ENCODE measurements around the gene GGN. TPM values are rescaled to one million over a fixed set of nuclear protein-coding genes. Genes with fewer than 3 reads are reported as not detected.

GGN gene
- total RNA-seq, 1 experiment from 2014 or later, result 1.4 TPM

DNA sequence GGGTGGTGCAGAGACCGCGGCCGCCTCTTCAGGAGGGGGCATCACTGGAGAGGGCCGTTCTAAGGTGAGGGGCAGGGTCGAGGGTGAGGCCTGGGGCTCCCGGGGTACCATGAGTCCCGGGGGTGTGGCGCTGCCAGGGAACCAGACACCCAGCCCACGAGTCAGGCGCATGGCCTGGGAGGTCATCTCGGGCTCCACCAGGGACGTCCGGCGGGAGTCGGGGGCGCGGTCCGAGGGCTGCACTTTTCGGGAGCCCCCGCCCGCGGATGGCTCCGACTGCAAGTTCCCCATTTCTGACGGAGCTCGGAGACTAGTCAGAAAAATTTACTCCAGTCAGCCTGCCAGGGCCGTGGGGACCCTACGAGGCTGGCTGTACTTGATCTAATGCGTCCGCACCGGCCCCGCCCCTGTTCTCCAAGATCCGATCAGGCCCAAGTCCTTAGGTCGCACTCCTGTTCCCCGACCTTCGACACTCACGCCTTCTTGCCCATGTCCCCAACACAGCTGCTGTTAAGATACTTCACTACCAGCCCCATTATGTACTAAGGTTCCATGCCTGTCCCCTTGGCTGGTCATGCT, 774 bp downstream of the GGN start:
- Mint-ChIP-seq H3K27me3 (ENCODE audit: insufficient read depth, unreplicated experiment) (no peaks in the 10 kb centered on the region), H3K4me1 (ENCODE audit: insufficient read depth, unreplicated experiment) (peaks cover 16% of the 10 kb centered on the region), H3K9me3 (ENCODE audit: unreplicated experiment) (no peaks in the 10 kb centered on the region), H3K27ac (ENCODE audit: low read depth, unreplicated experiment) (no peak overlapping the region), H3K4me3 (ENCODE audit: unreplicated experiment) (peak overlapping the region; percentile 86), H3K36me3 (ENCODE audit: insufficient read depth, unreplicated experiment) (peaks cover 26% of the 10 kb centered on the region)
- BruUV-seq (replicated peaks), result no TSS peak
- intact Hi-C loops (cut with micrococcal nuclease), result loop anchor here (1.0 kb wide), 1 partner anchor 12 kb away; no protein-coding TSS in a partner anchor
- ChIA-PET CTCF (interaction anchor here (1.6 kb wide), 1 partner anchor 153 kb away, joined by 5 read pairs; no protein-coding TSS in a partner anchor), POLR2A (interaction anchor here (1.2 to 4.0 kb wide), 6 partner anchors 9 to 1004 kb away, joined by 3 to 46 read pairs (median 4); partner anchors contain the start of genes C19orf33, FAM98C, MED29 and MRPS12)
- DNase-seq (ENCODE audit: unreplicated experiment), result no peak
- TF ChIP-seq, protein P1, sequence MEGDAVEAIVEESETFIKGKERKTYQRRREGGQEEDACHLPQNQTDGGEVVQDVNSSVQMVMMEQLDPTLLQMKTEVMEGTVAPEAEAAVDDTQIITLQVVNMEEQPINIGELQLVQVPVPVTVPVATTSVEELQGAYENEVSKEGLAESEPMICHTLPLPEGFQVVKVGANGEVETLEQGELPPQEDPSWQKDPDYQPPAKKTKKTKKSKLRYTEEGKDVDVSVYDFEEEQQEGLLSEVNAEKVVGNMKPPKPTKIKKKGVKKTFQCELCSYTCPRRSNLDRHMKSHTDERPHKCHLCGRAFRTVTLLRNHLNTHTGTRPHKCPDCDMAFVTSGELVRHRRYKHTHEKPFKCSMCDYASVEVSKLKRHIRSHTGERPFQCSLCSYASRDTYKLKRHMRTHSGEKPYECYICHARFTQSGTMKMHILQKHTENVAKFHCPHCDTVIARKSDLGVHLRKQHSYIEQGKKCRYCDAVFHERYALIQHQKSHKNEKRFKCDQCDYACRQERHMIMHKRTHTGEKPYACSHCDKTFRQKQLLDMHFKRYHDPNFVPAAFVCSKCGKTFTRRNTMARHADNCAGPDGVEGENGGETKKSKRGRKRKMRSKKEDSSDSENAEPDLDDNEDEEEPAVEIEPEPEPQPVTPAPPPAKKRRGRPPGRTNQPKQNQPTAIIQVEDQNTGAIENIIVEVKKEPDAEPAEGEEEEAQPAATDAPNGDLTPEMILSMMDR (IDR thresholded peaks at IDR 0.05; ENCODE audit: unreplicated experiment), result no peak

DNA sequence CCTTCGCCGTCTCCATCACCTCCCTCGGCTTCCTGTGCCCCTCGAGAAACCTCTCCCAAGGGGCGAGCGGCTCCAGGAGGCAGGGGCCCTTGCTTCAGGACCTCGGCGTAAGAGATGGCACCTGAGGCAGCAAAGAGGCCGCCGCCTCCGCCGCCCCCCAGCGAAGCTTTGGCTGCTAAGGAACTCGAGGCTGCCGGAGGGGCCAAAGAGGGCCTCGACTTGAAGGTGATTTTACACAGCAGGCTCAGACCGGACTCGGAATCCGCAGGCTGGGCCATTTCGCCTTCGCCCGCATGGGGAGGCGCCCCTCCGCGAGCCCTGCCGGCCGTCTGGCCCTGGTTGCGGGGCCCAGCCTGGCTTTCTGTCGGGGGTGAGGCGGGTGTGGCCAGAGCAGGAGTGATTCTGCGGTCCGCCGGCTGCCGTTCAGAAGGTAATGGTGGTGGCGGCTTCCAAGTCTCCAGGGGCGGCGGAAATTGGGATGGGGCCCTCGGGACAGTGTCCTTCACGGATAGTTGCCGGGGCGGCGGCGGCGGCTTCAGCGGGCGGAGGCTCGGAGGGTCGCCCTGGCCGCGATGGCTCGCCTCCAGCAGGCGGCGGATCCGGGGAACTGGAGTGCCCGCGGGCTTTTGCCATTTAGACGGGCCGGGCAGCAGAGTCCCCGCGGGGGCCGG, 1.4 kb downstream of the GGN start:
- peaks cover 32% of the 10 kb centered on the region for H3K36me3 Mint-ChIP-seq (ENCODE audit: insufficient read depth, unreplicated experiment)
- intact Hi-C loops (cut with micrococcal nuclease), result no loop called here
- CTCF ChIA-PET, result no interaction called here

DNA sequence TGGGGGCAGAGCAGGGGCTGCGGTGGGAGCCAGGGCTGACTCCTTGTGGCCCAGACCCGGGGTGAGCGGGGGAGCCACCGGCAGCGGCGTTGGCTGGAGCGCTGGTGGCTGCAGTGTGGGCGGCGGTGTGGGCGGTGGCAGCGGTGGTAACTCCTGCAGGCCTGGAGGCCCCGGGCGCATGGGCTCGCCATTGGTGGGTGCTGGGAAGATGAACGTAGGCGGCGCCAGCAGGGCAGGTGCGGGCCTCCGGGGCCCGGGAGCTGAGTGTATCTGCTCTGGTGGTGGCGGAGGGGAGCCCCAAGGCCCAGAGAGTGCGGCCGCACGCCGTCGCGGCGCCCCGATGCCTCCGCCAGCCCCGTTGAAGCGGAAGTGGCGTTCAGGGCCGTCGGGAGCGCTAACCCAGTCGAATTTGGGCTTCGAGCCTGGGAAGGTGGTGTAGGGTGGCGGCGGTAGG, 2.0 kb downstream of the GGN start:
- no TSS peak for BruUV-seq (replicated peaks)
- Mint-ChIP-seq H3K4me3 (ENCODE audit: unreplicated experiment) (no peak overlapping the region), H3K4me1 (ENCODE audit: insufficient read depth, unreplicated experiment) (peaks cover 16% of the 10 kb centered on the region), H3K36me3 (ENCODE audit: insufficient read depth, unreplicated experiment) (peaks cover 35% of the 10 kb centered on the region), H3K27ac (ENCODE audit: low read depth, unreplicated experiment) (no peak overlapping the region), H3K27me3 (ENCODE audit: insufficient read depth, unreplicated experiment) (no peaks in the 10 kb centered on the region), H3K9me3 (ENCODE audit: unreplicated experiment) (no peaks in the 10 kb centered on the region)
- no peak for DNase-seq (ENCODE audit: unreplicated experiment)
- intact Hi-C loops (cut with micrococcal nuclease), result no loop called here
- POLR2A ChIA-PET, result interaction anchor here (1.7 kb wide), 1 partner anchor 10 kb away, joined by 5 read pairs; no protein-coding TSS in a partner anchor
- CTCF ChIA-PET, result interaction anchor here (0.5 kb wide), 1 partner anchor 145 kb away, joined by 3 read pairs; no protein-coding TSS in a partner anchor
- TF ChIP-seq, protein P1 (IDR thresholded peaks at IDR 0.05; ENCODE audit: unreplicated experiment), result no peak

More for the DNA sequence above, 1.4 kb downstream of the GGN start:
- TF ChIP-seq, protein P1 (IDR thresholded peaks at IDR 0.05; ENCODE audit: unreplicated experiment), result no peak
- Mint-ChIP-seq H3K9me3 (ENCODE audit: unreplicated experiment) (no peaks in the 10 kb centered on the region), H3K4me3 (ENCODE audit: unreplicated experiment) (no peak overlapping the region), H3K27ac (ENCODE audit: low read depth, unreplicated experiment) (no peak overlapping the region), H3K4me1 (ENCODE audit: insufficient read depth, unreplicated experiment) (peaks cover 16% of the 10 kb centered on the region), H3K27me3 (ENCODE audit: insufficient read depth, unreplicated experiment) (no peaks in the 10 kb centered on the region)
- no TSS peak for BruUV-seq (replicated peaks)
- POLR2A ChIA-PET, result interaction anchor here (1.4 to 4.0 kb wide), 3 partner anchors 9 to 82 kb away, joined by 3 to 46 read pairs (median 4); partner anchors contain the start of genes C19orf33 and PSMD8
- no peak for DNase-seq (ENCODE audit: unreplicated experiment)
